PC-3 (cell line): ENCODE data around the gene ZNF564. TPM values are rescaled to one million over a fixed set of nuclear protein-coding genes. Genes with fewer than 3 reads are reported as not detected.
"Not testable (repeated sequence)": the region's sequence is repeated elsewhere in the genome, so short reads cannot be mapped to it uniquely, and the experiment has no call there.

Experiments used
- ATAC-seq: fragments of 200-7000 bp; cut with Tn5 transposase; 2 replicates; pipeline ENCODE4 v1.9.1; 2020; ENCODE audit warnings: mild to moderate bottlenecking, moderate library complexity
- BruUV-seq: library from RNA; stranded (reverse); fragments of 400-500 nt; replicated peaks from 2 replicates; lab custom pipeline; 2021; lab: Mats Ljungman, UMichigan
- CTCF ChIA-PET: fragments of 300-600 bp; sonication (Branson Sonifier 250); formaldehyde crosslinking; loops from one replicate; lab custom pipeline; 2022; ENCODE audit warnings: antibody characterized with exemption; lab: Charles Lee
- POLR2A ChIA-PET: fragments of 300-600 bp; sonication (Branson Sonifier 250); formaldehyde crosslinking; loops from one replicate; lab custom pipeline; 2022; ENCODE audit warnings: antibody characterized with exemption; ENCODE audit not compliant: unreplicated experiment; lab: Charles Lee
- DNase-seq: peaks from one replicate; pipeline ENCODE4 v3.0.0-alpha.2; 2015
- H2AFZ ChIP-seq: fragments of 300-600 bp; sonication (generic); 2 replicates; pipeline ENCODE4 v1.6.0; 2016; ENCODE audit warnings: antibody characterized with exemption, low read length
- H3F3A ChIP-seq: fragments of 300-600 bp; sonication (generic); one replicate; pipeline ENCODE4 v1.6.0; 2017; ENCODE audit warnings: antibody characterized with exemption, low read length, control low read depth, mild to moderate bottlenecking; ENCODE audit not compliant: unreplicated experiment
- H3K27ac ChIP-seq: fragments of 300-600 bp; sonication (generic); 2 replicates; pipeline ENCODE4 v1.5.1; 2016; ENCODE audit warnings: mild to moderate bottlenecking, low read length
- H3K27me3 ChIP-seq: fragments of 300-600 bp; sonication (generic); 2 replicates; pipeline ENCODE4 v1.6.1; 2016; ENCODE audit warnings: low read length, mixed read lengths
- H3K36me3 ChIP-seq: fragments of 300-600 bp; sonication (generic); 2 replicates; pipeline ENCODE4 v1.6.1; 2016; ENCODE audit warnings: low read depth, mixed run types, low read length, mixed read lengths
- H3K4me1 ChIP-seq: fragments of 300-600 bp; sonication (generic); 2 replicates; pipeline ENCODE4 v1.5.1; 2016; ENCODE audit warnings: low read length; ENCODE audit not compliant: insufficient read depth
- H3K4me2 ChIP-seq: fragments of 300-600 bp; sonication (generic); 2 replicates; pipeline ENCODE4 v1.6.0; 2016; ENCODE audit warnings: low read length
- H3K4me3 ChIP-seq: fragments of 300-600 bp; sonication (generic); 2 replicates; pipeline ENCODE4 v1.5.1; 2016; ENCODE audit warnings: mild to moderate bottlenecking, low read length, mixed read lengths
- H3K79me2 ChIP-seq: fragments of 300-600 bp; sonication (generic); 2 replicates; pipeline ENCODE4 v1.6.1; 2017; ENCODE audit warnings: low read length, mixed read lengths
- H3K9ac ChIP-seq: fragments of 300-600 bp; sonication (generic); 2 replicates; pipeline ENCODE4 v1.6.0; 2016; ENCODE audit warnings: mild to moderate bottlenecking, low read length
- H3K9me2 ChIP-seq: fragments of 300-600 bp; sonication (generic); replicated peaks from 2 replicates; pipeline ENCODE4 v1.6.1; 2016; ENCODE audit warnings: mixed run types, low read length, mixed read lengths
- H3K9me3 ChIP-seq: fragments of 300-600 bp; sonication (generic); 2 replicates; pipeline ENCODE4 v1.6.1; 2016; ENCODE audit warnings: low read length, mixed read lengths
- H4K20me1 ChIP-seq: fragments of 300-600 bp; sonication (generic); 2 replicates; pipeline ENCODE4 v1.6.1; 2016; ENCODE audit warnings: low read length, mixed read lengths
- EZH2 ChIP-seq: fragments of 300-600 bp; sonication (generic); IDR thresholded peaks from one replicate; pipeline ENCODE4 v1.6.1; 2017; ENCODE audit warnings: antibody characterized with exemption, mild to moderate bottlenecking, low read length; ENCODE audit not compliant: unreplicated experiment
- EZH2phosphoT487 ChIP-seq: fragments of 300-600 bp; sonication (generic); IDR thresholded peaks from 2 replicates; pipeline ENCODE4 v1.6.1; 2018; ENCODE audit warnings: mild to moderate bottlenecking, antibody characterized with exemption, low read length, borderline replicate concordance
- intact Hi-C: fragments of 100-400 bp; cut with micrococcal nuclease; formaldehyde crosslinking; loops from 2 replicates; pipeline ENCODE4 v1.9.0; 2023
- total RNA-seq: library from RNA; depleted of rRNA; stranded (reverse); fragments of >200 nt; gene quantifications from 2 replicates; pipeline ENCODE4 v1.2.3, GENCODE V29; 2014
- TF ChIP-seq, protein P1 (sequence below): fragments of 300-600 bp; sonication (generic); conservative IDR thresholded peaks from 2 replicates; pipeline ENCODE4 v1.5.1; 2017; ENCODE audit warnings: antibody characterized with exemption, low read depth, mild to moderate bottlenecking, low read length

Gene ZNF564
- total RNA-seq, 1 experiment from 2014 or later = 3.8 TPM

DNA sequence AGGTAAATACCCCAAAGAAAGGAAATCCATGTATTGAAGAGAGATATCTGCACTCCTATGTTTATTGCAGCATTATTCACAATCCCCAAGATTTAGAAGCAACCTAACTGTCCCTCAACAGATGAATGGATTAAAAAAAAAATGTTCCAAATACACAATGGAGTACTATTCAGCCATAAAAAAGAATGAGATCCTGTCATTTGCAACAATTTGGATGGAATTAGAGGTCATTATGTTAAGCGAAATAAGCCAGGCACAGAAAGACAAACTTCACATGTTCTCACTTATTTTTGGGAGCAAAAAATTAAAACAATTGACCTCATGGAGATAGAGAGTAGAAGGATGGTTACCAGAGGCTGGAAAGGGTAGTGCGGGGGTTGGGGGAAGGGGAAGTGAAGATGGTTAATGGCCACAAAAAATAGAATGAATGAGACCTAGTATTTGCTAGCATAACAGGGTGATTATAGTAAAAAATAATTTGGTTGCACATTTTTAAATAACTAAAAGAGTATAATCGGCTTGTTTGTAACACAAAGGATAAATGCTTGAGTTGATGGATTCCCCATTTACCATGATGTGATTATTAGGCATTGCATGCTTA is 56.9 kb downstream of the ZNF564 start:
- Histone ChIP-seq H3K9ac (no peak overlapping the region), H3K4me2 (no peak overlapping the region), H4K20me1 (no peaks in the 10 kb centered on the region), H3K27me3 (no peaks in the 10 kb centered on the region), H3K27ac (no peak overlapping the region), H3K9me3 (peaks cover 8% of the 10 kb centered on the region; the same call in 1 of the 2 replicates), H3K79me2 (no peaks in the 10 kb centered on the region), H2AFZ (peak overlapping the region; percentile 85; the same call in 1 of the 2 replicates), H3K9me2 (no peaks in the 10 kb centered on the region), H3F3A (no peaks in the 10 kb centered on the region), H3K4me1 (no peaks in the 10 kb centered on the region), H3K36me3 (no peaks in the 10 kb centered on the region), H3K4me3 (no peak overlapping the region)
- intact Hi-C loops = loop anchor here (2.0 kb wide), 1 partner anchor 56 kb away; the partner anchor contains the start of gene ZNF564
- no peak for TF ChIP-seq EZH2phosphoT487
- TF ChIP-seq, protein P1, sequence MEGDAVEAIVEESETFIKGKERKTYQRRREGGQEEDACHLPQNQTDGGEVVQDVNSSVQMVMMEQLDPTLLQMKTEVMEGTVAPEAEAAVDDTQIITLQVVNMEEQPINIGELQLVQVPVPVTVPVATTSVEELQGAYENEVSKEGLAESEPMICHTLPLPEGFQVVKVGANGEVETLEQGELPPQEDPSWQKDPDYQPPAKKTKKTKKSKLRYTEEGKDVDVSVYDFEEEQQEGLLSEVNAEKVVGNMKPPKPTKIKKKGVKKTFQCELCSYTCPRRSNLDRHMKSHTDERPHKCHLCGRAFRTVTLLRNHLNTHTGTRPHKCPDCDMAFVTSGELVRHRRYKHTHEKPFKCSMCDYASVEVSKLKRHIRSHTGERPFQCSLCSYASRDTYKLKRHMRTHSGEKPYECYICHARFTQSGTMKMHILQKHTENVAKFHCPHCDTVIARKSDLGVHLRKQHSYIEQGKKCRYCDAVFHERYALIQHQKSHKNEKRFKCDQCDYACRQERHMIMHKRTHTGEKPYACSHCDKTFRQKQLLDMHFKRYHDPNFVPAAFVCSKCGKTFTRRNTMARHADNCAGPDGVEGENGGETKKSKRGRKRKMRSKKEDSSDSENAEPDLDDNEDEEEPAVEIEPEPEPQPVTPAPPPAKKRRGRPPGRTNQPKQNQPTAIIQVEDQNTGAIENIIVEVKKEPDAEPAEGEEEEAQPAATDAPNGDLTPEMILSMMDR = no peak
- no peak for TF ChIP-seq EZH2
- ChIA-PET POLR2A (no interaction called here), CTCF (no interaction called here)
- DNase-seq (no peak), ATAC-seq (no peak)
- no TSS peak for BruUV-seq

DNA sequence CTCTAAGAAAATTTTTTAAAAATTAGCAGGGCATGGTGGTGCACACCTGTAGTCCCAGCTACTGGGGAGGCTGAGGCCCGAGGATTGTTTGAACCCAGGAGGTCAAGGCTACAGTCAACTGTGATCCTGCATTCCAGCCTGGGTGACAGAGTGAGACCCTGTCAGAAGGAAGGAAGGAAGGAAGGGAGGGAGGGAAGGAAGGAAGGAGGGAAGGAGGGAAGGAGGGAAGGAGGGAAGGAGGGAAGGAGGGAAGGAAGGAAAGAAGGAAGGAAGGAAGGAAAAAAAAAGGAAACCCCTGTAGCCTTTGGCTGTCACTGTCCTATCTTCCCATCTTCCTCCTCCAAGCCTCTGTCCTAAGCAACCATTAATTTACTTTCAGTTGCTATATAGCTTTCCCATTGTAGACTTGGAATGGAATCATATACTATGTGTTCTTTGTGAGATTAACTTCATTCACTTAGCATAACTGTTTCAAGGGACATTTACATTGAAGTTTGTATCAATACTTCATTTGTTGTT is 65.0 kb downstream of the ZNF564 start:
- POLR2A ChIA-PET = interaction anchor here (0.6 kb wide), 1 partner anchor 1397 kb away, joined by 12 read pairs; no protein-coding TSS in a partner anchor
- CTCF ChIA-PET, H3K9ac ChIP-seq, intact Hi-C loops, H3K9me3 ChIP-seq, H4K20me1 ChIP-seq, BruUV-seq, ATAC-seq, H3K27ac ChIP-seq, H3K9me2 ChIP-seq, H2AFZ ChIP-seq, DNase-seq, H3K36me3 ChIP-seq, H3F3A ChIP-seq, H3K4me3 ChIP-seq, H3K27me3 ChIP-seq, H3K4me1 ChIP-seq, H3K4me2 ChIP-seq, H3K79me2 ChIP-seq: not testable (repeated sequence)

DNA sequence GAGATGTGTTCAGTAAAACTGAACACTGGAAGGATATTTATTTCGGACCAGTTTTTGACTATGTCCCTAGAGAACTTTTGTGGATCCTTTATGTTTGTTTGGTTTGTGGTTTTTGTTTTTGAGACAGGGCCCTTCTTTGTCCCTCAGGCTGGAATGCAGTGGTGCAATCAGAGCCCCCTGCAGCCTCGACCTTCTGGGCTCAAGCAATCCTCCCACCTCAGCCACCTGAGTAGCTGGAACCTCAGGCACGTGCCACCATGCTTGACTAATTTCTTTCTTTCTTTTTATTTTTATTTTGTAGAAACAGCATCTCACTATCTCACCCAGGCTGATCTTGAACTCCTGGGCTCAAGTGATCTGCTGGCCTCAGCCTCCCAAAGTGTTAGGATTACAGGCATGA is 65.7 kb downstream of the ZNF564 start:
- CTCF ChIA-PET = no interaction called here
- POLR2A ChIA-PET = no interaction called here

More for the DNA sequence above, 65.7 kb downstream of the ZNF564 start:
- Histone ChIP-seq H3K36me3 (no peaks in the 10 kb centered on the region), H3K9me3 (no peaks in the 10 kb centered on the region), H3K27me3 (no peaks in the 10 kb centered on the region), H3K4me3 (peak overlapping the region; percentile 93; the same call in 1 of the 2 replicates), H3K79me2 (no peaks in the 10 kb centered on the region), H3K9ac (no peak overlapping the region), H3K4me2 (peak overlapping the region; percentile 78), H3K27ac (no peak overlapping the region), H3K4me1 (0 out of 2 replicates have a peak, but pooled peaks cover 6% of the 10 kb centered on the region), H3F3A (no peaks in the 10 kb centered on the region), H3K9me2 (no peaks in the 10 kb centered on the region), H2AFZ (peak overlapping the region; percentile 99), H4K20me1 (no peaks in the 10 kb centered on the region)
- no TSS peak for BruUV-seq
- intact Hi-C loops = loop anchor here (2.0 kb wide), 1 partner anchor 45 kb away; the partner anchor contains the start of gene ZNF443
- ATAC-seq (no peak), DNase-seq (no peak)
- TF ChIP-seq, protein P1 = no peak
- TF ChIP-seq EZH2 = no peak
- no peak for TF ChIP-seq EZH2phosphoT487
